HG03064 (cell line): ENCODE data around the gene PBOV1.

Experiments
- ATAC-seq: cut with Tn5 transposase; IDR thresholded peaks from one replicate; pipeline ENCODE4 v1.9.1; 2021; ENCODE audit warnings: low read depth; ENCODE audit not compliant: unreplicated experiment

PBOV1 gene

GRCh38 chr6:138206862-138207261, 11.4 kb downstream of the PBOV1 start:
- no peak for ATAC-seq

- no peak for ATAC-seq
Observed at GRCh38 chr6:138205437-138206094, 12.7 kb downstream of the PBOV1 start.

- no peak for ATAC-seq
Observed at GRCh38 chr6:138204792-138205384, 13.4 kb downstream of the PBOV1 start.

GRCh38 chr6:138204303-138204702, 14.0 kb downstream of the PBOV1 start:
- ATAC-seq = no peak

GRCh38 chr6:138203315-138203714, 15.0 kb downstream of the PBOV1 start:
- ATAC-seq = no peak

GRCh38 chr6:138201836-138202235, 16.5 kb downstream of the PBOV1 start:
- no peak for ATAC-seq

GRCh38 chr6:138198430-138199091, 19.7 kb downstream of the PBOV1 start:
- ATAC-seq = no peak

GRCh38 chr6:138197570-138197969, 20.7 kb downstream of the PBOV1 start:
- ATAC-seq = no peak

GRCh38 chr6:138196122-138196738, 22.1 kb downstream of the PBOV1 start:
- no peak for ATAC-seq

GRCh38 chr6:138194287-138194686, 24.0 kb downstream of the PBOV1 start:
- ATAC-seq = no peak

- no peak for ATAC-seq
Observed at GRCh38 chr6:138188278-138188941, 29.9 kb downstream of the PBOV1 start.

- no peak for ATAC-seq
Observed at GRCh38 chr6:138187156-138187555, 31.1 kb downstream of the PBOV1 start.

GRCh38 chr6:138184230-138184629, 34.1 kb downstream of the PBOV1 start:
- ATAC-seq = no peak

GRCh38 chr6:138183790-138184134, 34.5 kb downstream of the PBOV1 start:
- ATAC-seq = no peak

- no peak for ATAC-seq
Observed at GRCh38 chr6:138182939-138183789, 35.1 kb downstream of the PBOV1 start.

GRCh38 chr6:138176652-138177232, 41.5 kb downstream of the PBOV1 start:
- ATAC-seq = no peak

- no peak for ATAC-seq
Observed at GRCh38 chr6:138175596-138175995, 42.7 kb downstream of the PBOV1 start.
